Right lobe of liver (tissue), 4 donors: ENCODE results near the gene RGL1.

Source experiments
- CTCF ChIP-seq, 4 donors: fragments of 200-600 bp in 3 of 4; fragments of 450-650 bp in 1 of 4; IDR thresholded peaks; one replicate each; pipeline versions ENCODE4 v1.5.1 to v1.8.0; 2016 to 2022; ENCODE audit warnings: antibody characterized with exemption in 4 of 4, mild to moderate bottlenecking in 2 of 4
- POLR2A ChIP-seq: fragments of 450-650 bp; IDR thresholded peaks from one replicate; pipeline ENCODE4 v1.6.1; 2017; ENCODE audit warnings: antibody characterized with exemption, mild to moderate bottlenecking
- donor health status: DM: no; HTN: no; CAD: no.
- donor health status: DM: no; HTN: no; CAD: no.
- donor health status: DM: no; HTN: yes; CAD: no.

- no peak for TF ChIP-seq POLR2A
- TF ChIP-seq CTCF (IDR thresholded peaks at IDR 0.05) = no peak
Observed at GRCh38 chr1:183760661-183761060, 44.3 kb upstream of the RGL1 start.
